ENCODE data around the gene ASCL2. TPM values are rescaled to one million over a fixed set of nuclear protein-coding genes. Genes with fewer than 3 reads are reported as not detected.

The ASCL2 gene
- total and polyA plus RNA-seq, 3 experiments from 2014 or later, result 0.22 to 8.9 (median 0.55) TPM

- Mint-ChIP-seq H3K4me3 (no peak overlapping the region), H3K27ac (no peak overlapping the region), H3K9me3 (no peaks in the 10 kb centered on the region), H3K27me3 (no peaks in the 10 kb centered on the region), H3K4me1 (peaks cover 6 to 23% (median 9%) of the 10 kb centered on the region in 3 donors), H3K36me3 (peaks cover 0 to 2% (median 0%) of the 10 kb centered on the region in 3 donors)
- H3K9me3 ChIP-seq (ENCODE audit: low read length), result no peaks in the 10 kb centered on the region
- no peaks in the 10 kb centered on the region for H3K36me3 ChIP-seq (ENCODE audit: insufficient read depth, low read length)
- H3K27ac ChIP-seq (ENCODE audit: low read depth, low read length), result no peak overlapping the region
- no peaks in the 10 kb centered on the region for H3K4me1 ChIP-seq (ENCODE audit: insufficient read depth, low read length)
- no peak for DNase-seq
- no peak overlapping the region for H3K4me3 ChIP-seq (ENCODE audit: low read length)
- ChIA-PET POLR2A (no interaction called here), CTCF (interaction anchor here (1.7 to 3.0 kb wide), 2 partner anchors 10 to 105 kb away, joined by 5 to 16 read pairs; no protein-coding TSS in a partner anchor)
- no peaks in the 10 kb centered on the region for H3K27me3 ChIP-seq (ENCODE audit: insufficient read depth, low read length, poor library complexity, severe bottlenecking)
Observed at GRCh38 chr11:2315395-2316168, 45.2 kb upstream of the ASCL2 start.

- peak overlapping the region in 1 of 8 donors; percentile 51 for H3K27ac Mint-ChIP-seq
- POLR2A ChIA-PET, result interaction anchor here (1.6 kb wide), 1 partner anchor 86 kb away, joined by 10 read pairs; the partner anchor contains the start of gene TSSC4
Observed at GRCh38 chr11:2314525-2315394, 44.4 kb upstream of the ASCL2 start.

GRCh38 chr11:2314136-2314524 lies 43.7 kb upstream of the ASCL2 start:
- Histone ChIP-seq H3K4me3 (ENCODE audit: low read length) (no peak overlapping the region), H3K36me3 (ENCODE audit: insufficient read depth, low read length) (no peaks in the 10 kb centered on the region), H3K27ac (ENCODE audit: low read depth, low read length) (no peak overlapping the region), H3K9me3 (ENCODE audit: low read length) (no peaks in the 10 kb centered on the region), H3K4me1 (ENCODE audit: insufficient read depth, low read length) (no peaks in the 10 kb centered on the region), H3K27me3 (ENCODE audit: insufficient read depth, low read length, poor library complexity, severe bottlenecking) (no peaks in the 10 kb centered on the region)
- DNase-seq, result no peak
- H3K4me1 Mint-ChIP-seq, result peaks cover 4 to 23% (median 6%) of the 10 kb centered on the region in 3 donors
- H3K36me3 Mint-ChIP-seq, result peaks cover 0 to 2% (median 0%) of the 10 kb centered on the region in 3 donors
- H3K9me3 Mint-ChIP-seq, result no peaks in the 10 kb centered on the region
- ChIA-PET CTCF (interaction anchor here (1.5 kb wide), 1 partner anchor 107 kb away, joined by 5 read pairs; no protein-coding TSS in a partner anchor), POLR2A (interaction anchor here (1.6 kb wide), 1 partner anchor 86 kb away, joined by 10 read pairs; the partner anchor contains the start of gene TSSC4)
- no peaks in the 10 kb centered on the region for H3K27me3 Mint-ChIP-seq
- no peak overlapping the region for H3K27ac Mint-ChIP-seq
- H3K4me3 Mint-ChIP-seq, result no peak overlapping the region

More at GRCh38 chr11:2314525-2315394, 44.4 kb upstream of the ASCL2 start:
- H3K9me3 ChIP-seq (ENCODE audit: low read length), result no peaks in the 10 kb centered on the region
- Mint-ChIP-seq H3K4me3 (no peak overlapping the region), H3K4me1 (peaks cover 5 to 23% (median 6%) of the 10 kb centered on the region in 3 donors), H3K9me3 (no peaks in the 10 kb centered on the region), H3K36me3 (peaks cover 0 to 2% (median 0%) of the 10 kb centered on the region in 3 donors), H3K27me3 (no peaks in the 10 kb centered on the region)
- CTCF ChIA-PET, result no interaction called here
- DNase-seq, result no peak
- H3K4me1 ChIP-seq (ENCODE audit: insufficient read depth, low read length), result no peaks in the 10 kb centered on the region
- H3K4me3 ChIP-seq (ENCODE audit: low read length), result no peak overlapping the region
- H3K27ac ChIP-seq (ENCODE audit: low read depth, low read length), result no peak overlapping the region
- H3K27me3 ChIP-seq (ENCODE audit: insufficient read depth, low read length, poor library complexity, severe bottlenecking), result no peaks in the 10 kb centered on the region
- H3K36me3 ChIP-seq (ENCODE audit: insufficient read depth, low read length), result no peaks in the 10 kb centered on the region

GRCh38 chr11:2313051-2313951 lies 42.9 kb upstream of the ASCL2 start:
- Histone ChIP-seq H3K27ac (ENCODE audit: low read depth, low read length) (no peak overlapping the region), H3K9me3 (ENCODE audit: low read length) (no peaks in the 10 kb centered on the region), H3K36me3 (ENCODE audit: insufficient read depth, low read length) (no peaks in the 10 kb centered on the region), H3K27me3 (ENCODE audit: insufficient read depth, low read length, poor library complexity, severe bottlenecking) (no peaks in the 10 kb centered on the region), H3K4me1 (ENCODE audit: insufficient read depth, low read length) (no peaks in the 10 kb centered on the region), H3K4me3 (ENCODE audit: low read length) (no peak overlapping the region)
- DNase-seq, result no peak
- no peaks in the 10 kb centered on the region for H3K27me3 Mint-ChIP-seq
- ChIA-PET CTCF (interaction anchor here (1.5 kb wide), 1 partner anchor 107 kb away, joined by 5 read pairs; no protein-coding TSS in a partner anchor), POLR2A (interaction anchor here (1.6 kb wide), 1 partner anchor 87 kb away, joined by 10 read pairs; the partner anchor contains the start of gene TSSC4)
- H3K36me3 Mint-ChIP-seq, result peaks cover 0 to 2% (median 0%) of the 10 kb centered on the region in 3 donors
- H3K9me3 Mint-ChIP-seq, result no peaks in the 10 kb centered on the region
- no peak overlapping the region for H3K4me3 Mint-ChIP-seq
- peak overlapping the region in 1 of 8 donors; percentile 29 for H3K27ac Mint-ChIP-seq
- peaks cover 4 to 23% (median 6%) of the 10 kb centered on the region in 3 donors for H3K4me1 Mint-ChIP-seq

GRCh38 chr11:2312232-2313042 lies 42.0 kb upstream of the ASCL2 start:
- Histone ChIP-seq H3K4me3 (ENCODE audit: low read length) (no peak overlapping the region), H3K4me1 (ENCODE audit: insufficient read depth, low read length) (no peaks in the 10 kb centered on the region), H3K27me3 (ENCODE audit: insufficient read depth, low read length, poor library complexity, severe bottlenecking) (no peaks in the 10 kb centered on the region), H3K36me3 (ENCODE audit: insufficient read depth, low read length) (no peaks in the 10 kb centered on the region), H3K27ac (ENCODE audit: low read depth, low read length) (no peak overlapping the region), H3K9me3 (ENCODE audit: low read length) (no peaks in the 10 kb centered on the region)
- ChIA-PET CTCF (interaction anchor here (1.5 to 1.6 kb wide), 3 partner anchors 13 to 108 kb away, joined by 3 to 6 read pairs (median 5); no protein-coding TSS in a partner anchor), POLR2A (no interaction called here)
- no peak for DNase-seq
- Mint-ChIP-seq H3K36me3 (peaks cover 0 to 2% (median 0%) of the 10 kb centered on the region in 3 donors), H3K4me3 (no peak overlapping the region), H3K4me1 (peaks cover 6 to 27% (median 8%) of the 10 kb centered on the region in 3 donors), H3K9me3 (no peaks in the 10 kb centered on the region), H3K27ac (peak overlapping the region in 1 of 8 donors; percentile 29), H3K27me3 (no peaks in the 10 kb centered on the region)

- Mint-ChIP-seq H3K4me1 (peaks cover 1 to 22% (median 4%) of the 10 kb centered on the region in 3 donors), H3K36me3 (no peaks in the 10 kb centered on the region), H3K27ac (peak overlapping the region in 3 of 8 donors; percentile 43 to 92 (median 75)), H3K9me3 (no peaks in the 10 kb centered on the region), H3K4me3 (no peak overlapping the region), H3K27me3 (no peaks in the 10 kb centered on the region)
- Histone ChIP-seq H3K27me3 (ENCODE audit: insufficient read depth, low read length, poor library complexity, severe bottlenecking) (no peaks in the 10 kb centered on the region), H3K4me1 (ENCODE audit: insufficient read depth, low read length) (peaks cover 8% of the 10 kb centered on the region), H3K4me3 (ENCODE audit: low read length) (no peak overlapping the region), H3K27ac (ENCODE audit: low read depth, low read length) (no peak overlapping the region), H3K36me3 (ENCODE audit: insufficient read depth, low read length) (no peaks in the 10 kb centered on the region), H3K9me3 (ENCODE audit: low read length) (no peaks in the 10 kb centered on the region)
- ChIA-PET POLR2A (no interaction called here), CTCF (interaction anchor here (0.6 to 1.6 kb wide), 4 partner anchors 13 to 89 kb away, joined by 3 to 6 read pairs (median 3); partner anchors contain the start of gene TSSC4)
- DNase-seq, result no peak
Observed at GRCh38 chr11:2311353-2312133, 41.2 kb upstream of the ASCL2 start.

Measured in CD8-positive, alpha-beta memory T cell (primary cell).